HEK293T (cell line): ENCODE results near the gene SCUBE3.

Experiments used
- BHLHE40 ChIP-seq: fragments of 450-650 bp; IDR thresholded peaks from 2 replicates; pipeline ENCODE4 v1.6.1; 2016; ENCODE audit warnings: mild to moderate bottlenecking, moderate library complexity, borderline replicate concordance
- CTBP1 ChIP-seq: fragments of 450-650 bp; IDR thresholded peaks from 2 replicates; pipeline ENCODE4 v1.6.1; 2016; ENCODE audit warnings: borderline replicate concordance
- ELF4 ChIP-seq: fragments of 450-650 bp; IDR thresholded peaks from 2 replicates; pipeline ENCODE4 v1.6.1; 2017; ENCODE audit warnings: antibody characterized with exemption
- FOXA1 ChIP-seq: fragments of 450-650 bp; IDR thresholded peaks from 2 replicates; pipeline ENCODE4 v1.6.1; 2016; ENCODE audit warnings: mild to moderate bottlenecking
- FOXK2 ChIP-seq: fragments of 450-650 bp; IDR thresholded peaks from 2 replicates; pipeline ENCODE4 v1.6.1; 2016; ENCODE audit warnings: mild to moderate bottlenecking
- FOXM1 ChIP-seq: fragments of 450-650 bp; IDR thresholded peaks from 2 replicates; pipeline ENCODE4 v1.6.1; 2017; ENCODE audit warnings: mild to moderate bottlenecking, borderline replicate concordance
- HDGF ChIP-seq: fragments of 450-650 bp; IDR thresholded peaks from 2 replicates; pipeline ENCODE4 v1.6.1; 2017; ENCODE audit warnings: antibody characterized with exemption, borderline replicate concordance
- L3MBTL2 ChIP-seq: fragments of 450-650 bp; conservative IDR thresholded peaks from 2 replicates; pipeline ENCODE4 v1.6.1; 2016; ENCODE audit warnings: mild to moderate bottlenecking
- LEF1 ChIP-seq: fragments of 450-650 bp; IDR thresholded peaks from 2 replicates; pipeline ENCODE4 v1.6.1; 2017; ENCODE audit warnings: mild to moderate bottlenecking, borderline replicate concordance
- SP1 ChIP-seq: fragments of 450-650 bp; IDR thresholded peaks from 2 replicates; pipeline ENCODE4 v1.6.1; 2017
- SUZ12 ChIP-seq: fragments of 450-650 bp; IDR thresholded peaks from 2 replicates; pipeline ENCODE4 v1.6.1; 2016; ENCODE audit warnings: mild to moderate bottlenecking
- TARDBP ChIP-seq: fragments of 450-650 bp; IDR thresholded peaks from 2 replicates; pipeline ENCODE4 v1.6.1; 2016
- ZNF384 ChIP-seq: fragments of 450-650 bp; IDR thresholded peaks from 2 replicates; pipeline ENCODE4 v1.6.1; 2016

GRCh38 chr6:35295521-35296315 is 82.0 kb downstream of the SCUBE3 start:
- TF ChIP-seq L3MBTL2 (no peak), SUZ12 (no peak), FOXA1 (no peak), BHLHE40 (no peak), SP1 (no peak), ZNF384 (no peak), TARDBP (no peak), FOXK2 (no peak), CTBP1 (no peak), HDGF (no peak), FOXM1 (no peak), ELF4 (no peak), LEF1 (no peak)
